ENCODE measurements around the gene TTLL11.

TTLL11 gene

DNA sequence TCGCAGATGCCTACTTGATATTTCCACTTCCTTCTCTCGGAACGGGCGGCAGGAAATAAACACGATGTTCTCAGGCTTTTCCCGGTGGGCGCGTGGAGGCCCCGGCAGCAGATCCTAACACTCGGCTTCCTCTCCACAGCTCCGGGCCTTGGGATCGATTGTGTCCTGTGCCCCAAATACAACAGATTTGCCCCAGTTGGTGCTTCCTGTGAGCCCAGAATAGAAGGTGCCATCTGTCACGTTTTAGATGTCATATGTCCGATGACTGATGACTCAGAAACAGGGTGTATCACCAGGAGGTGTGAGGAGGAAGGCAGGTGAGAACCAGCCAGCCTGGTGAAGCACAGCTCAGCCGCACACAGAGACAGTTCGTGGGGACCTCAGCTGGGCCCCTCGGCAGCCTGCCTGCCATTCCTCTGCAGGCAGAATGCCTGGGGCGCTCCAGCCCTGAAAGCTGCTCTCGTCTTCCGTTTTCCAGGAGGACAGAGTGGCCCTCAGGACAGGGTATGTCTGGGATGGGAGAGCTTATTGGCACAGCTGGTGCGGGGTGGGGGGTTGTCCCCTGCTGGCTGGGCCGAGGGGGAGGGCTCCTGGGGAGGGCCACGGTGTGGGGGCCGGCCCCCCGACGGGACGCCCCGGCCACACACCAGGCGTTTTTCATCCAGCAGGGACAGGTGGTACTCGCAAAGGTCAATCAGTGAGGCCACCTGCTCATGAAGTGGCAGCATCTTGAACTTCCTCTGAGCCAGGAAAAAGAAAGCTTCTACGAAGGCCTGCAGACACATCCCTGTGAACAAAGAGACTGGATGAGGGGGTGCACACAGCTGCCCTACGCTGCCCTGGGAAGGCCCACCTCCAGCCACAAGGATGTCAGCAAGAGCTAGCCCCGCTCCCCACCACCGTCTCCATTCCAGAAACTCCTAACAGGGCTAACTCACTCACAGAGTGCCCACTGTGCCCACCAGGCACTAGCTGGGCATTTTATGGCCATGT lies 270.7 kb downstream of the TTLL11 start:
- DNase-seq: peak; percentile 77

DNA sequence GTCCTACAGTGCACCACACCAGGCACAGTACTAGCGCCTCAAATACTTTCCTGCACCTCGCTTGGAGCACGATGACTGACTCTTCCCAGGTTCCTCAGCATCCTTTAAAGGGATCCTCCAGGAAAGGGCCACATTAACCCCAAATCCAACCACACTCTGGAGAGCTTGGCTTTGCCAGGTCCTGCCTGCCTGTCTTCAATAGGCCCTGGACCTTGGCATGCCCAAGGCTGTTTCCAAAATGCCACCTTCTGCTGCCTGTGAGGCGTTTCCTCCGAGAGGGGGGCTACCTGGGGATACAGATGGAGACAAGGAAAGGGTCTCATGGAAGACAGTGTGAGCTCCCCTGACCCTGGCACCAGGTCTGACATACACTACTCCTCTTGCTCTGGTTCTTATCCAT lies 271.8 kb downstream of the TTLL11 start:
- DNase-seq: no peak

DNA sequence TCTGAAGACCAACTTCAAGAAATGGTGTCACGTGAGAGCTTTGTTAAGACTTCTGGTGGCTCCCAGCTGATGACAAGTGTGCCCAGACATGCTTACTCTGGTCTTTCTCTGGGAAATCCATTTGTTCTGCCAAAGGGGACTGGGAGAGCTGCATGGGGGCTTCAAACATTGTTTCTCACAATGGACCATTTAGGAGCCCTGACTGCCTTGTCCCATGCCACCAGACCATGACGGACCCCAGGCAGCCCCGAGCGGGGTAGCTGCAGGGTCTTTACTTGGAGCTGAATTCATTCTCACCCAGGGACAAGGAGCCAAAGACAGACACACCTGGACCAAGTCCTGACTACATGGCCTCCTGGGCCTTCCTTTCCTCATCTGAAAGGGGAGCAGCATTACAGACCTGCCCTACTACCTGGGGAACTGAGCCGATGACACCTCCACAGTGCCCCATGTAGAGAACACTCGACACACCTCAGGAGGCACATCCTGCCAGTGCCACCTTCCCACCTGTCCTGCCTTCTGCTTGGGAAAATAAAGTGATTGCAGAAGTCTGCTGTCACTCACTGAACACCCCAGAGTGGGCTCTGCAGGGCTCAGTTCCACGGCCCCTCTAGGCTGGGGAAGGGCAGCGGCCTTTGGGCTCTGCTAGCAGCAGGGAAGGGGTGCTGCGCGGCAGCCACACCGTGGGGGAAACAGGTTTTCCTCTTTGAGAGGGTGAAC lies 272.7 kb downstream of the TTLL11 start:
- no peak for DNase-seq

DNA sequence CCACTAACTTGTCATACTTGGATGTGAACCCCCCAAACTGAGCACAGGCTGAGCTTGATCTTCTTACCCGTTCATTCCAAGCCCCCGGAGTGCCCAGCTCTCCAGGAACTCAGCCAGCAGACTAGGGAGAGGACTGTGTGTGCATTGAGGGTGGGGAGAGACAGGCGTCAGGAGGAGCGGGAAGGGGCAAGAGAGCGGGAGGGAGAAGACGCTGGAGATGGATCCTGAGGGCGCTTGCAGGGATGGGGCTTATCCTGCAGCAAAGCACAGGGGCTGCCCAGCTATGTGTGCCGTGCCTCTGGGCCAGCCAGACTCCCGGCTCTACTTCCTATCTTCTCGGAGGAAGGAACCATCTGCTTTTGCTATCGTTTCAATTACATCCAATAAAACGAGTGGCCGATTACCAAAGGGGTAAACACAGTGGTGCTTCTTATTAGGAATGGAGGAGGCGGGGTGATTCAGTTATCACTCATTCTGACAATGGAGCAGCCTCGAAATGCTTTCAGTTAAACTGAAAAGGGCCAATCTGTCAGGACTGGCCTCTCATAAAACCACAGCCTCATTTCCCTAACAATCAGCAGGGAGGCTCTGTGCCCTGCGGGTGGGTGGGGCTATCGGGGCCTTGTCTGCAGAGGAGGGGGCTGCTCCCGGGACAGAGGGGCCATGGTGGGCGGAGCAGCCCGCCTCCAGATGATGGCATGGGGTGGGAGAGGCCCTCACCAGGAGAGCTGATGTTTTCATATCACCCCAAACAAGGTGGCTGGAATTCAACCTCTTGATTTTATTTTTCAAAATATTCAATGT lies 273.5 kb downstream of the TTLL11 start:
- peak; percentile 62 for DNase-seq

DNA sequence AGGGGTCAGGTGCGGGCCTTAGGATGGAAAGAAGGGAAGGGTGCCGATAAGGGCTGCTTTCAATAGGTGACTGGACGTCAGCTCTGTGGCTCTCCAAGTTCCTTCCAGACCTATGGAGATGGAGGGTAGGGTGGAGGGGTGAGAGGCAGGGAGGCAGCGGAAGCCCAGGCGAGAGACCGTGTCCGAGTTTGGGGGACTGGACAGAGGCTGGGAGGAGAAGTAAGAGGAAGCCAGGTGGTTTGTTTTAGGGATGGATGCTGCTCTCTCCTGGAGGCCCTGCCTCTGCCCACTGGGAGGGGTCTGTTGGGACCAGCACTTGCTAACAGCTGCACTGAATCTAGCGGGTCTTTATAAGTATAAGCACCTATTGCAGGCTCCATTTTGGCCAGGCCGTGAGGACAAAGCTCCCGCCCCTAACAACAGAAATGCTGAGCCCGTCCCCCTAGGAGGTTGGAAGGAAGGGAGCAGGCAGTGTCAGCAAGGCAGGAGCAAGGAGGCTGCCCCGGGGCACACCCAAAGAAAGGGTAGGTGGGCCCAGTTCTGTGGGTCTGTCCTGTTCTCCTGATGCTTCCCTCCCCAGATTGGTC lies 274.2 kb downstream of the TTLL11 start:
- DNase-seq: no peak

DNA sequence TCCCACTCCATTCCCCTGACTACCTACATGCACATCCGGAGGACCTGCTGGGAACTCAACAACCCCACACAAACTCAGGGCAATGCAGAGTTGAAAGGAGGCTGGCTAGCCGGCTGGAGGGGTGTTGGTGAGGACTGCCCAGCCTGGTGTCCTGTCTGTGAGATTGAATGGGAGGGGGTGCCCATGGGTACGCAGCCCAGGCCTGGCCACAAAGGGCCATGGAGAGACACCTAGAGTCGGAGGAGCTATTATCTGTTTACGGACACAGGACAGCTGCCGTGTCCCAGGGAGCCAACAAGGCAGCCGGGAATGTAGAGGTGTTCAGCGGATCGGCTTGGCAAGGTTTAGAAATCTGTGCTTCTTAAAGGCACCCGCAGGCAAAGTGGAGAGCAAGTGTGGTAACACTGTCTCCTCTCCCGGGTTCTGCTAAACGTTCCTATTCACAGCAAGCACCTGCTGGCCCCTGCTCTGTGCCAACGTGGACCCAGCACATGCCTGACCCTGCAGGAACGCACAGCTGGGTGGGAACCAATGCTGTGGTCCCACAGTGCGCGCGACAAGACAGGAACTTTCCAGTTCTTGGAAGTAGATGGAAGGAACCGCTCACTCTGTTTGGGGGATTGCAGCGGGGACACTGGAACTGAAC lies 275.0 kb downstream of the TTLL11 start:
- DNase-seq: no peak

DNA sequence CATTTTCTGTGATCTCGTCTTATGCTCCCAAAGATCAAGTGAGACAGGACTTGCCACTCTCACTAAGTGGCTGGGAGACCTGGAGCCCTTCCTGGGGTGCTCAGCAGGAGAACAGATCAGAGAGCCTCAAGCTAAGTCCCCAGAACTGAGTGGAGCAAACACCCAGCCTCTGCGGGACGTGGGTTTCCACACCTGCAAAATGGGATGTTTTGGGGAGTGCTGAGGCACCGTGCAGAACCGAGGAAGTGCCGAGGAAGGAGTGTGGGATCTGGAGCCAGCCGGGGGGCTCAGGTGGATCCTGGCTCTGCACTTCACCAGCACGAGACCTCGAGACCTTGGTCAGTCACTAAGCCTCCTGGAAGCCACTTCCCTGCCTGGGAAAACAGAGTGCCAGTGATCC lies 275.6 kb downstream of the TTLL11 start:
- no peak for DNase-seq

DNA sequence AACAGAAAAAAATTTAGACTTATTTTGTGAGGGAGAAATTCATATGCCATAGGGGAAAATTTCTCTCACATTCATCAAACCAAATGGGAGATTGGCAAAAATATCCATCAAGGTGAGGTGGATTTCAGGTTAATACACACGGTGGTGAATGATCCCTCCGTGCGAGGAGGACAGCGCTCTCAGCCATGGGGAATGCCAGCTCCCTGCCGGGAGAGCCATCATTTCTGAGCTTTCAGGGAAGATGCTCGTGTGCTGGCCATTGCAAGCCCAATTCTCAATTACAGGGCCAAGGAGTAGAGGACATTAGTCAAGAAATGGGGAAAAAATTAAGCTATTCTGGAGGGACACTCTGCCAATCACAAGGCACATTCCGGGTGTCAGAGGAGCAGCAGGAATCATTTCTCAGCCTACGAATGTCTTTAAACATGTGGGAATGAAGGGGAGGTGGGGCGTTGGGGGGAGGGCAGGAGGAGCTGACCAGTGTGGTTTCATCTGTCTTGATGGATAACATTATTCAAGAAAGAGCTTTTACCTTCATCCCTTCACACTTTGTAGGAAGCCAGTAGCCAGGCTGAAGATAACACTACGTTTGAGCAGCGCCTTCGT lies 276.2 kb downstream of the TTLL11 start:
- no peak for DNase-seq

DNA sequence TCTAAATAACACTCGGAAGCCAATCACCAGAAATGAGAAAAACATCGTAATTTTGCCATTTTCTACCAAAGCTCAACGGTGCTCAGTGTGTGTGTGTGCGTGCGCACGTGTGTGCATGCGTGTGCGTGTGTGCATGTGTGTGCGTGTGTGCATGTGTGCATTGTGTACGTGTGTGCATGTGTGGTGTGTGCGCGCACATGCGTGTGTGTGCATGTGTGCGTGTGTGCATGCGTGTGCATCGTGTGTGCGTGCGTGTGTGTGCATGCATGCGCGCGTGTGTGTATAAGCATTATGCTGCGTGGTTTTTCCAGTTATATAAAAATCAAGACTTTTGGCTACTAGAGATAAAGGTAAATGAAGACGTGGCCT lies 276.7 kb downstream of the TTLL11 start:
- no peak for DNase-seq

DNA sequence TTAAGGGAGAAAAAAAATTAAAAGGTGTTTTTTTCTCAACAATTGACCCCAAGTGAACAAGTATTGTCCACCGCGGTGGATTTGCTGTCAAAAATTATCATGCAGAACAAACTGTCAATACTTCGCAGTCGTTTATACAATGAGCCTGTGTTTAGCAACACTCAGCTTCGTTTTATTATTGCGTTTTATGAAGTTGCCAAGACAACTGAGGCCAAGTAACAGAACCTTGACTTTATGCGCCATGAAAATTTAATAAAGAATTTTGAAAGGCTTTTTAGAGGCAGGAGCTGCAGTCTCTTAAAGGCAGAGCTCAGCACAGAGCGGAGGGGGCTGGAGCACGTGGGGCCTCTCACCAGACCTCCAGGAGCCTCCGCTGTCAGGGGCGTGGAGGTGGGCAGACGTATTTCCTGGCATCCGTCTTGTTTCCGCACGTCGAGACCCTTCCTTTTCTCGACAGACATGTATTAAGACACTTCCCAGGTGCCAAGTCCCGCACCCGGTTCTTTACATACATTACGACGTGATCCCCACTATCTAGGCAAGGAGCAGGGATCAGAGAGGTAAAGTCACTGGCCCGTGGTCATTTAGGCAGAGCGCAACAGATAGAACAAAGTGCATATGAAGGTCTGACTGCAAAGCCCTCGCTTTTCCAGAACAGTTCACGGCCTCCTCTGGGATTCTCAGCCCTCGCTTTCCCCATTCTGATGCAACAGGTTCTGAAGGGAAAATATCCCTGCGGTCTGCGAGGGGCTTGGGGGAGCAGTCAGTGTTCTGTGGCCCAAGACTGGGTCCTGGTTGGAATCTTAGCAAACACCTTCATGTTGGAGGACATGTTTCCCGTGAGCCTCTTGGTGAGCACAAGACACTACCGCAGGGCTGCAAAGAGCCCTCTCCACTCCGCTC lies 277.3 kb downstream of the TTLL11 start:
- DNase-seq: no peak

DNA sequence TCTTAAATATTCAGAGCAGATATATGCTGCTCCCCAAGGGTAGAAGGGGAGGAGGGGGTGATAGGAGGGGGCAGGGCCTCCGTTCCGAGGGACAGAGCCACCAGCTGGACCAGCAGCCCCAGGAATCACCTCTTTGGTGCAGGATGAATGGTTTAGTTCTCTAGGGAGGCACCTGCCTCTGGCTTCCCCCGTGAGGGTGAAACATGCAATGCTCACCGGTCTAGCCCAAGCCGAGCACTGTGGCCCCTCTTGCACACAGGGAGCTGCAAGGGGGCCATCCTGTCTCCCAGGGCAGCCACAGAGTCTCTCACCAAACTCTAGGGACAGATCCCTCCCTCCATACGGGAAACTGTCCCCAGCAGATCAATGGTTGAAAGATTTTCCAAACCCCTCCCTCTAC lies 278.0 kb downstream of the TTLL11 start:
- DNase-seq: no peak

DNA sequence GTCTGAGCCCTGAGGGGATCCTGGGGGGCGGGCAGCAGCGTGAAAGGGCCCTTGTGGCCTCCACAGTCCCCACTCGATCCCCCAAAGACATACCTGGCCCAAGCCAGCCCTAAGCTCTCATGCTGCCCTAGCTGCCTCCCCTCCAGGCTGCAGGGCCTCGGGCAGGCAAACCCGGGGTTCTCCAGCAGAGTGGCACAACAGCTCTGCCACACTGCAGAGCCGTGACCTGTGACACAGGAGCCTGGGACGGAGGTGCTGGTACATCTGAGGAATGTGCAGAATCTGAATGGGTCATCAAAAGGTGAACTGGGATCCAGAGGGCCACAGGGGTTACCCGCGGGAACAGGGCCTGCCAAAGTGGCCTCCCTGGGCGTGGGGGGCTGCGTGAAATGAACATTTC lies 278.5 kb downstream of the TTLL11 start:
- DNase-seq: no peak

DNA sequence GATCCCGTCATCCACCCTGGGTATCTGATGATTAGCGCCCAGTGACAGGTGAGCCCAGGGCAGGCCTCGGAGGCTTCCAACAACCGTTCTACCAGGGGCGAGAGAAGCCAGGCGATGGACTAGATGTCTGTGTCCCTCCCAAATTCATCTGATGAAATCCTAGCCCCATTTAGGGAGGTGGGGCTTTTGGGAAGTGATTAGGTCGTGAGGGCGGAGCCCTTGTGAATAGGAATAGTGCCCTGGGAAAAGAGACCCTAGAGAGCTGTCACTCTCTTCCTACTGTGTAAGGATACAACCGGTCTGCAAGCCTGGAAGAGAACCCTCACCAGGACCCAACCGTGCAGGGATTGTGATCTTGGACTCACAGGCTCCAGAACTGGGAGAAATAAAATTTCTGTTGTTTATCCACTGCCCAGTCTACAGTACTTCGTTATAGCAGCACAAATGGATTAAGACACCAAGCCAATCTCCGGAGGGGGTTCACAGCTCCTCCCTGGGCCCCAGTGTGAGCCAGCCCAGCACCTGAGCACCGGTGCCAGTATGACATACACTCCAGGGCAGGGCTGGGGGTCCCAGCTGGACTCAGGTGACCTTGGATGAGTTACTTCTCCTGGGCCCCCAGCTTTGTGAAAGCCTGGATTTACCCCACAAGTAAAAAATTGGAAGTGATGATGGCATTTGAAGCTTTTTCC lies 279.4 kb downstream of the TTLL11 start:
- DNase-seq: no peak

DNA sequence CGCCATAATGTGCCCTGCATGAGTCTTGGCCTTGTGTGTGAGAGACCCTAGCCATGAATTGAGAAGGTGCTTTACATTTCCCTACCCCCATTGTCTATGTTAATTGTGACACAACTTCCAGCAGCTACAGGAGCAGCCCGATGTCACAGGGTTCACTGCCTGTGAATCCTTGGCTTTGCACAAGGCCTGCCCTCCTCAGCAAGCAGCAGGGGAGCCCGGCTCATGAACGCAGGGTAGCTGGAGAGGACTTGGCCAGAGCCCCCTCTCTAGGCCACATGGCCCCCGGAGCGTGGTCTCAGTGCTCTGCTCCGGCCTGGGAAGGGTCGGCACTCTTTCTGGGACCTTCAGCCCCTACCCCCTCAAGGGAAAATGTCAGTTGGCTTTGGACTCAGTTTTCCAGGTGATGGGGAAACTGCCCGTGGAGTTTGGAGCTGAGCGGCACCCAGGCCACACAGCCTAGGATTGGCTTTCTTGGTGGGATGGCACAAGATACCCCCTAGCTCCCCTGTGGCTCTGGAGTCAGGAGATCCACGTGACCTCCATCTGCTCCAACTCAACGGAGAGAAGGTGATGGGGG lies 280.9 kb downstream of the TTLL11 start:
- no peak for DNase-seq

DNA sequence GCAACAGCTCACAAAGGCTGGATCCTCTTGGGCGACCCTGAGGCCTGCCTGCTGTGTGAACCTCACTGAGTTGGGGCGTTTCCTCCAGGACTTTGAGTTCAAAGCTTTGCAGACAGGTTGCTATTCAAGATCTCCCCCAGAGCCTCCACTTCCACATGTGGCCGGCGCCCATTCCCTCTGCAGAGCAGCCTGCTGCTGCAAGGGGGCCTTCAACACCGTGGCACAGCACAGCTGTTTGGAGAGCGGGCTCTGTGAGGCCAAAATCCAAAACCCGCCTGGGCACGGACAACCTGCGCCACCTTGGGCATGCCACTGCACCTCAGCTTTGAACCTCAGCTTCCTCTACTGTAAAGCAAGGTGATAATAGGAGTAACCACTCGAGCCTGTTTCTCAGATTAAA lies 281.4 kb downstream of the TTLL11 start:
- no peak for DNase-seq

DNA sequence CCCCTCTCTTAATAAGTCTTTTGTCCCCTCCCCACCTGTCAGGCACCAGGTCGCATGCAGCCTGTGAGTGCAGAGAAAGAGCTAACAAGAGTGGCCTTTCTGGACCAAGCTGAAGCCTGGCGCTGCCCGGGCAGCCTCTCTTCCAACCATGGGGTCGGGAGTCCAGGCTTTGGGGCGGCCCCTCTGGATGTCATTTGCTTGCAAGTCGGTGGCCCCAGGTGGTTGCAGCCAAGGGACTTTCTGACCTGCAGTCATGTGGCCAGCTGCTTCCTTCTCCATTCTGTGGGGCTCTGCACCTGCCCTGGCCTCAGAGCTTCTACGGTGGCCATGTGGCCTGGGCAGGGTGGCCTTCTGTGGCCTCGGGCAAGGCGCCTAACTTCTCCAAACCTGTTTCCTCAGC lies 282.0 kb downstream of the TTLL11 start:
- no peak for DNase-seq

DNA sequence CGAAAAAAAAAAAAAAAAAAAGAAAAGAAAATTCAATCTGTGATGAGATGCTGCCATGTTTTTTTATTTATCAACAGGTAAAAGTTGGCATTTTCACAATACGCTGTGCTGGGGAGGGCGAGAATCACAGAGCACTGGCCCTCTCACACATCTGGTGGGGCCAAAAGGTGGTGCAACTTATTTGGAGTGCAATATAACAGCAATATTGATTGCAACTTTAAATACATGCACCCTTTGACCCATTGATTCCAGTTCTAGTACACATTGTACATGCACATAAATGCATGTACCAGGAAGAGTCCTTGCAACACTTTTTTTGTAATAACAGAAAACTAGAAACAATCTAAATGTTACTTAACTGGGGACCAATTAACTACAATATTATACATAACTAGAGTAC lies 282.6 kb downstream of the TTLL11 start:
- no peak for DNase-seq

DNA sequence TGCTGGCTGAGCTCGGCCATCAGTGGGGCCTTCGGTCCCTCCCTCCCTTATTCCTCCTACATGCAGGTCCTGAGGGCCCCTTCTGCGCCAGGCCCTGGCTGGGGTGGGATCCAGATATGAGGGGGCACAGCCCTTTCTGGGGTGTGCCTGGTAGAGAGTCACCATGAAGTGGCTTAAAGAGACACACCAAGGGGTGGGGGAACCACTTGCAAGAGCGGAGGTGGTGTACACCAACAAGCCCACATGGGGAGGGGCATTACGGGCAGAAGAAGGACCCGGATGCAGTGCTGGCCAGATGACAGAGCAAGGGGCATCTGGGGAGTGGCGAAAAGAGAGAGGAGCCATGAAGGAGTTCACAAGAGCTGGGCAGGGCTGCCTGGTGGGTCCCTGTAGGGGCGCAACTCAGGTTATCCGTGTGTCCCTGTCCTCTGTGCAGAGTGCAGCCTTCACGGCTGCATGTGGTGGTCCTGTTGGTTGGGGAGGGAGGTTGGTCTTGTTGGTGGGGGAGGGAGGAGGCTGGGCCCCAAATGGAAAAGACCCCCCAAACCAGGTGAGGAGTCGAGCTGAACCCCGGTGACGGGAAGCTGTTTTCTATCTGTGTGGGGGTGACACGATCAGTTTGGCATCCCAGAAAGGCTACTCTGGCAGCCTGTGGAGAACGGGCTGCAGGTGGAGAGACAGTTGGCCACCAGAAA lies 283.6 kb downstream of the TTLL11 start:
- no peak for DNase-seq

DNA sequence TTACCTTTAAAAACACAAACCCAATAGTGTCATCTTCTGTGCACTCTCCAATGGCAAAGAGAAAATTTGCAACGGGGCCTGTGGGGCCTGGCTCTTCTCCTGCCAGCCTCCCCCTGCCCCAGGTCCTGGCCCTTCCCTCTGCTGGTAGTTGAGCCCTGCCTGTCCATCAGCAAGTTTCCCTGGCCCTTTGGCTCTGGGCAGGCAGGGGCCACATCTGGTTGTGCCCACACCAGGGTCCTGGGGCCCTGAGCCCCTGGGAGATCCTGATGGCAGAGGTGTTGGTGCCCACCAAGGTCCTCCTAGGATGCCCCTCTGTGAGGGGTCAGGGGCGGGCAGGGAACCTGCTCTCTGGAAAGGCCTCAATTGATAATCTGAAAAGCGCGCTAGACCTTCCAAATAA lies 284.3 kb downstream of the TTLL11 start:
- DNase-seq: no peak

Data from NCI-H524 treated with DMSO at 0.1 percent for 48 hours (cell line).